GM19193 (cell line): ENCODE results near the gene ROBO2.

ENCODE experiments used
- POLR2A ChIP-seq: IDR thresholded peaks from 4 replicates; pipeline ENCODE4 v1.6.1; 2011; ENCODE audit not compliant: insufficient read depth, insufficient read length; ENCODE audit errors: extremely low read depth

Gene ROBO2

GRCh38 chr3:77526573-77527113 is 486.7 kb downstream of the ROBO2 start:
- TF ChIP-seq POLR2A, result no peak

DNA sequence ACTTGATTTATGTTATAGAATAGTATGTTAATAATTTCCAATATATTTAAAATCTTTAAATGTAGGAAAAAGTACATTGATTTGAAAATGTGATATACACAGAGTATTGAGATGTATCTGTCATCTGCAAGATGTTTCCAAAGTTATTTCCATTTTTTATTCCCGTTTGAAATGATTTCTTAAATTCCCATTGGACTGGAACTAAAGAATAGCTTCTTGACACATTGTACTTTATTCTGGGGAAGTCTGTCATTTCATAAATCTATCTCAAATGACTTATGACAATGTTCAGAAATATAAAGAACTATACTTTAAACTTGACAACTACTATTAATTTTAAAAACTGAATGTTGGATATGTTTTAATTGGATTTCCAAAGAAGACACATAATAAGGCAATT is 489.6 kb downstream of the ROBO2 start:
- no peak for TF ChIP-seq POLR2A

DNA sequence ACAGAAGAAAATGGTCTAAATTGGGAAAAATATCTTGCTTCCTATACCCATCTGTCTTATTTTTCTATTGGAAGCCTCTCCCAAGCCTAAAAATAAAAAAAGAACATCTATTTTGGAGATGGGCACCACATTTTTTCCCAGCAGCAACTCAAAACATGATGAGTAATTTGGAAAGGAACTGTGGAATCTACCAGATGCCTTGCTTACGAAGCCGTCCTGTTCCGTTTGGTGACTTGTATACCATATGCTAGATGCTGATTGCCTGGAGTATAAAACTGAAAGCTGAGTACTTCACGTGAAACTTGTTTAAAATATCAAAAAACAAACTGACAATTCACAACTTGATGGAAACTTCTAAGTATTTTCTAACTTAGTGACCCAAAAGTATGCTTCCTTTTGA is 491.0 kb downstream of the ROBO2 start:
- no peak for TF ChIP-seq POLR2A

- no peak for TF ChIP-seq POLR2A
These were observed 495.2 kb downstream of the ROBO2 start for GRCh38 chr3:77535116-77535515.

GRCh38 chr3:77536038-77536775 is 496.3 kb downstream of the ROBO2 start:
- no peak for TF ChIP-seq POLR2A

DNA sequence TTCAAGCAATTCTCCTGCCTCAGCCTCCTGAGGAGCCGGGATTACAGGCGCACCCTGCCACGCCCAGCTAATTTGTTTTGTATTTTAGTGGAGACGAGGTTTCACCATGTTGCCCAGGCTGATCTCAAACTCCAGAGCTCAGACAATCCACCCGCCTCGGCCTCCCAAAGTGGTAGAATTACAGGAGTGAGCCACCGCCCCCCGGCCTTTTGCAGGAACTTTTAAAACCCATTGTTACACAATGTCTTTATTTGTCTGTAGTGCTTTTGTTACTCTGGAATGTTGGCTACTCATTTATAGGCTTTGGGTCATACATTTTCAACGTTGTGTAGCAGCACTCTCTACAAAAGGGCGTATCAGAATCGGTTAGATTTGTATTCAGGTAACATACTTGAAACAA is 499.1 kb downstream of the ROBO2 start:
- TF ChIP-seq POLR2A, result no peak

- no peak for TF ChIP-seq POLR2A
These were observed 499.8 kb downstream of the ROBO2 start for GRCh38 chr3:77539677-77540076.

DNA sequence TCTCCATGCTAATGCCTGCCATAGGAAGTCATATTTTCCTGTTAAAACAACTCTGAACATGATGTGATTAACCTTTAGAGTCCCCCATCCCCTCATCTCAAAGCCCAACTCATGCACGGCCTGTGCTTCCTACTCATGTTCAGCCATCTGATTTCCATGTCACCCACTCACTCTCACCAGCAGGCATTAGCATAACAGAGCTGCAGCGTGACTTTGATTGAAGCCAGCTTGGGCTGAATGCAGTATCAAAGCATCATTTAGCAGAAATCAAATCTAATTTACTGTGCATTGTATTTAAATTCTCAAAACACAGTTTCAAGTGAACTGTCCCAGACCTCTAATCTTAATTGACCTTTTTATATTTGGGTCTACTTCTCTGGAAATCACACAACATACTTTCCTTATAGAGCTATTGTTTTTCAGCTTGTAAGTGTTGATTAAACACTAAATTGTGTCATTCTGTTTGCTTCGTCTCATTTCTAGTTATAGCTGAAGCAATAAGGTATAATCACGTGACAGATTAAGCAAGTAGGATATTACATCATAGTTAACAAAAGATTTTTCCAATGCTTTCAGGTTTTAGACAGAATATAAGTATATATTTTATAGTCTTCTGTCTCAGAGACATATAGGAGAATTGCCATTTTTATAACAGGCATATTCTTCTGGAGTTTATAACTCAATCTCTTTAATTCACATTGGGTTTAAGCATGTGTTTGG is 501.5 kb downstream of the ROBO2 start:
- no peak for TF ChIP-seq POLR2A

GRCh38 chr3:77546246-77546645 is 506.3 kb downstream of the ROBO2 start:
- no peak for TF ChIP-seq POLR2A

DNA sequence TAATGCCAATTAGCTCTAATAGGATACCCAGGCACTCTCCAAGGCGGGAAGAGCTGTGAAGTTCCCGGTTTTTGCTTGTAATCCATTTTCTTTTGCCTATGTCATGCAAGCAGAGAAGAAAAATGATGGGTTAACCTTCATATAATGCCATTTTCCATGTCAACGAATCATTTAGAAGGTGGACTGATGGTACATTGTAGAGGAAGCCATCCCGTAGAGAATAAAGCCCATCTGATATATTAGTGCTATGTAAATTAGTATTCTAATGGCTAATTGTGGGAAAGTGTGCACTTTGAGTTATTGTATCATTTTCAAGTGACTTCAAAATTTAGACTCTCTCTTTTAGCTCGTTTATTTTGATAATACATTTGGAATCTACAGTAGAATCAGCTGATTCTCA is 509.1 kb downstream of the ROBO2 start:
- TF ChIP-seq POLR2A, result no peak

GRCh38 chr3:77553240-77553639 is 513.3 kb downstream of the ROBO2 start:
- no peak for TF ChIP-seq POLR2A

GRCh38 chr3:77562089-77562488 is 522.2 kb downstream of the ROBO2 start:
- TF ChIP-seq POLR2A, result no peak

GRCh38 chr3:77563012-77563411 is 523.1 kb downstream of the ROBO2 start:
- TF ChIP-seq POLR2A, result no peak

GRCh38 chr3:77566055-77566454 is 526.2 kb downstream of the ROBO2 start:
- TF ChIP-seq POLR2A, result no peak

DNA sequence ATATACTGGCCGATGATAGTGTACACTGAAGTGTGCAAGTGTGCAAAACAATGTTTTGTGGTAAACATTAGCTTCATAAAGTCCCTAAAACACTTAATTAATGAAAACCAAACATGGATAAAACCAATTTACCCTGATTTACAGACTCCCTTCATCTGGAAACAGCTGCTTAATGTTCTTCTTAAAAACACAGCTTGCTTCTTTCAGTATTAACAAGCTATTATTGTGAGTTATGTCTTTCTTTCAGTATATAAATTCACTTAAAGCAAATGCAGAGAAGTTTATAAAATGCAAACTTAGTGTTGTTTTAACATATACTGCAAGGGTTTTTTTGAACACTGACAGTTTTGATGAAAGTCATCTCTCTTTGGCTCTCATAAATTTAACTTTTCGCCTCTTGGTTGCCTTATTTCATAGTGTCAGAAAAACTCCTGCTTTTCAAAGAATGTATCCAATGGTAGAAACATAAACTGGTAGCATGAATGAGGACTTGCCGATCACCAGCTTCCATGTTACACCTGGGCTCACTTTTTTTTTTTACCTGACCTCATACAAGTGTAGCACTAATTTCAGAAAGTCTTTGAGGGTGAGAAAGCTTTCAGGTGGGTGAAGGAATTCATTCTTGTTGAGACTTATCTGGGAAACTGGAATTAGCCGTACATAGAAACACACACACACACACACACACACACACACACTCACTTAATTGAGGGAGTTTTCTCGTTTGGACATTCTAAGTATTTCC is 532.2 kb downstream of the ROBO2 start:
- TF ChIP-seq POLR2A, result no peak
